ENCODE results near the gene RBM38. TPM values are rescaled to one million over a fixed set of nuclear protein-coding genes. Genes with fewer than 3 reads are reported as not detected.

Gene RBM38
- total and polyA plus RNA-seq, 2 of the 13 experiments (the other 11 are each of a cell fraction or from before 2014, with no cell fraction given): 24.2 to 34.2 TPM

DNA sequence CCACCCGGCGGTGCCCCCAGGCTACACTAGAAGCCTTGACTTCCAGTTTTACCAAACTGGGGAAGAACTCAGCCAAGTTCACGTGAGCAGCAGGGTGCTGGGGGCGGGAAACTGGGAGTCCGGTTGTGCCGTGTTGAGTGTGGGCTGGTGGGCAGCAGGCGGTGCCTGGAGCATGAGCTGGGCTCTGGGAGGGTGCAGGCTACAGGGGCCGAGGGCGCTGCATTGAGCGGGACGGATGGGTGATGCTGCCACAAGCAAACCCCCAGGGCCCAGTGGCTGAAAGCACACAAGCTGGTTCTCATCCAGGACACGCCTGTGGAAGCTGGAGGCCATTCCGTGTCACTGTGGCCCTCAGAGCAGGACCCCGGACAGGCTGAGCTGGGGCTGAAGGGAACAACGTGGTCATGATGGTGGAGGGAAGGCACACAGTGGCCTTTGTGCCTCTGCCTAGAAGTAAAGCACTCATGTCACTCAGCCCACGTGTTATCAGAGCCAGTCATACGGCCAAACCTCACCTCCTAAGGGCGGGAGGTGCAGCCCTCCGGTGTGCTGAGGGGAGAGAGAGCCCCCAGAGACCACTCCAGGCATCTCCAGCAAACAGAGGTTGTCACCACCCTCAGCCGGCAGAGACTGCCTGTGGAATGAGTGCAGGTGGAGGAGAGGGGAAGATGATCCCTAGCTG is 29.5 kb downstream of the RBM38 start (continued):
- TF ChIP-seq ZFP41 (CRISPR knock-in tag; IDR thresholded peaks at IDR 0.05; ENCODE audit: borderline replicate concordance): no peak
- TF ChIP-seq ZNF780A (CRISPR knock-in tag; IDR thresholded peaks at IDR 0.05): no peak
- no peak for TF ChIP-seq ZNF792 (CRISPR knock-in tag; IDR thresholded peaks at IDR 0.05)
- 0 out of 2 replicates have a peak, but pooled peaks have one; percentile 15 for TF ChIP-seq SP2 (CRISPR knock-in tag; IDR thresholded peaks at IDR 0.05)
- TF ChIP-seq HNRNPL (IDR thresholded peaks at IDR 0.05; ENCODE audit: low read depth, low read length): 0 out of 2 replicates have a peak, but pooled peaks have one; percentile 14
- TF ChIP-seq, protein P1, sequence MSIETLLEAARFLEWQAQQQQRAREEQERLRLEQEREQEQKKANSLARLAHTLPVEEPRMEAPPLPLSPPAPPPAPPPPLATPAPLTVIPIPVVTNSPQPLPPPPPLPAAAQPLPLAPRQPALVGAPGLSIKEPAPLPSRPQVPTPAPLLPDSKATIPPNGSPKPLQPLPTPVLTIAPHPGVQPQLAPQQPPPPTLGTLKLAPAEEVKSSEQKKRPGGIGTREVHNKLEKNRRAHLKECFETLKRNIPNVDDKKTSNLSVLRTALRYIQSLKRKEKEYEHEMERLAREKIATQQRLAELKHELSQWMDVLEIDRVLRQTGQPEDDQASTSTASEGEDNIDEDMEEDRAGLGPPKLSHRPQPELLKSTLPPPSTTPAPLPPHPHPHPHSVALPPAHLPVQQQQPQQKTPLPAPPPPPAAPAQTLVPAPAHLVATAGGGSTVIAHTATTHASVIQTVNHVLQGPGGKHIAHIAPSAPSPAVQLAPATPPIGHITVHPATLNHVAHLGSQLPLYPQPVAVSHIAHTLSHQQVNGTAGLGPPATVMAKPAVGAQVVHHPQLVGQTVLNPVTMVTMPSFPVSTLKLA (IDR thresholded peaks at IDR 0.05): peak; percentile 28; the same call in 1 of the 2 replicates
- TF ChIP-seq, protein P2, sequence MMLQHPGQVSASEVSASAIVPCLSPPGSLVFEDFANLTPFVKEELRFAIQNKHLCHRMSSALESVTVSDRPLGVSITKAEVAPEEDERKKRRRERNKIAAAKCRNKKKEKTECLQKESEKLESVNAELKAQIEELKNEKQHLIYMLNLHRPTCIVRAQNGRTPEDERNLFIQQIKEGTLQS (CRISPR knock-in tag; IDR thresholded peaks at IDR 0.05): no peak
- no peak for TF ChIP-seq ZNF44 (CRISPR knock-in tag; IDR thresholded peaks at IDR 0.05)
- no peak for TF ChIP-seq ZNF879 (CRISPR knock-in tag; IDR thresholded peaks at IDR 0.05)
- TF ChIP-seq ZNF781 (CRISPR knock-in tag; IDR thresholded peaks at IDR 0.05; ENCODE audit: borderline replicate concordance, not compliant biosample characterization): no peak
